ENCODE data around the gene CDH11.

CDH11 gene, protein sequence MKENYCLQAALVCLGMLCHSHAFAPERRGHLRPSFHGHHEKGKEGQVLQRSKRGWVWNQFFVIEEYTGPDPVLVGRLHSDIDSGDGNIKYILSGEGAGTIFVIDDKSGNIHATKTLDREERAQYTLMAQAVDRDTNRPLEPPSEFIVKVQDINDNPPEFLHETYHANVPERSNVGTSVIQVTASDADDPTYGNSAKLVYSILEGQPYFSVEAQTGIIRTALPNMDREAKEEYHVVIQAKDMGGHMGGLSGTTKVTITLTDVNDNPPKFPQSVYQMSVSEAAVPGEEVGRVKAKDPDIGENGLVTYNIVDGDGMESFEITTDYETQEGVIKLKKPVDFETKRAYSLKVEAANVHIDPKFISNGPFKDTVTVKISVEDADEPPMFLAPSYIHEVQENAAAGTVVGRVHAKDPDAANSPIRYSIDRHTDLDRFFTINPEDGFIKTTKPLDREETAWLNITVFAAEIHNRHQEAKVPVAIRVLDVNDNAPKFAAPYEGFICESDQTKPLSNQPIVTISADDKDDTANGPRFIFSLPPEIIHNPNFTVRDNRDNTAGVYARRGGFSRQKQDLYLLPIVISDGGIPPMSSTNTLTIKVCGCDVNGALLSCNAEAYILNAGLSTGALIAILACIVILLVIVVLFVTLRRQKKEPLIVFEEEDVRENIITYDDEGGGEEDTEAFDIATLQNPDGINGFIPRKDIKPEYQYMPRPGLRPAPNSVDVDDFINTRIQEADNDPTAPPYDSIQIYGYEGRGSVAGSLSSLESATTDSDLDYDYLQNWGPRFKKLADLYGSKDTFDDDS

GRCh38 chr16:65121870-65122723, at the start of gene CDH11:
Gene CDH11, minus strand, starts transcription at chr16:65122063. Its CDS starts 117,194 bp downstream, at chr16:65004869.
- no peak for DNase-seq

- no peak for DNase-seq
These were observed 32.5 kb upstream of the CDH11 start for GRCh38 chr16:65154321-65154720.

DNA sequence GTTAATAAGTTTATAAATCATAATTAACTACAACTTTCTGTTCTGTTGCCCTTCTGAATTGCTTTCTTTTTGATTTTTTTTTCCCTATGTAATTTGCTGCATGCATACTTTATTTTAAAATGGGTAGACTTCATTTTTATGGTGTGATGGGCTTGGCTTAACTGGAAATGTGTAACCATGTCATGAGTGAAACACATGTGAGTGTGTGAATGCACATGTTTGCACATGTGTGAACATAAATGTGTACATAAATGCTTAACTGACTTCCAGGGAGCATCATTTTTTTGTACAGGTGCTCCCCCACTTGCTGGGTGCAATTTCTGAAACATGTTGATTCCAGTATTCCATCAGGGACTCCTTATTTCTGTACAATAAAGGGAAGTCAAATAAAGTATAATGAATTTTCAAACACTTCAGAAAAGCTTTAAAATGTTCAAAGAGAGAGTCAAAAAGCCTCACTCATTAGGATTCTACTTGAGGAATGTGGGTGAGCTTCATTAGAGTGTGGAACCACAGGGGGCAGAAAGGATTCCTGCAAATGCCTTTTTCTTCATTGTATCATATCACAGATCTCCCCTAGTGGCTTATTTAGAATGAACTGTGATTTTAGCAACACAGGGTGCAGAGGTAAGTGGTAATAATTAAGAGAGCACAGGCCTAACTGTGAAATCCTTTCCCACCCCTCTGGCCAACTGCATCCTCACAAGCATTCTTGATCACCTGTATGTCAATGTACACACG, 31.7 kb upstream of the CDH11 start:
- no peak for DNase-seq

DNA sequence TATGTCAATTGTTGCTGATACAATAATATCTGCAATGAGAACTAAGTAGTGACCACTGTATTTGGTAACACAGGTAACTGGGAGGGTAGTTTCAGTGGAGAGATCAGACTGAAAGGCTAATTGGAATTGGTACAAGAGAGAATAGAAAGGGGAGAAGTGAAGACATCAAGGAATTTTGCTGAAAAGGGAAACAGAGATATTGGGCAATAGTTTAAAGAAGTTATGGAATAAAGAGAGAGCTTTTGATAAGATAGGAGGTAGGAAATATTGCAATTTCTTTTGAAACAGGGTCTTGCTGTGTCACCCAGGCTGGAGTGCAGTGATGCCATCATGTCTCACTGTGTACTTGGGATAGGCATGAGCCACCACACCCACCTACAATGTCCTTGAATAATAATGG, 26.9 kb upstream of the CDH11 start:
- DNase-seq = no peak

DNA sequence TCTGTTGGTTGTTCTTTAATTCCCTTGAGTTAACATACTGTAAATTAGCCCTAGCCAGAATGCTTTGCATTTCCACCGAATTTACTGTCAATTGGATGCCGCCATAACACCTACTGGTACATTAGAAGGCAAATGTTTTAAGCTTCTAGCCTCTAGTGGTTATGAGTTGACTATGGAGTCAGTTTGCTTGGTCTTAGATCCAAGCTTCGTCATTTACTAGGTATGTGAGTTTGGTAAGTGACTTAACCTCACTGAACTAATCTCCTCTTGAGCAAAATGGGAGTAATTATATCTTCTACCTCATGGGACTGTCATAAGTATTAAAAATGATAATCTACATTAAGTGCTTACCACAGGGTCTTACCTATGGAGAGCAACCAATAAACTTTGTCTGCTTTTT, 20.4 kb upstream of the CDH11 start:
- DNase-seq = no peak

DNA sequence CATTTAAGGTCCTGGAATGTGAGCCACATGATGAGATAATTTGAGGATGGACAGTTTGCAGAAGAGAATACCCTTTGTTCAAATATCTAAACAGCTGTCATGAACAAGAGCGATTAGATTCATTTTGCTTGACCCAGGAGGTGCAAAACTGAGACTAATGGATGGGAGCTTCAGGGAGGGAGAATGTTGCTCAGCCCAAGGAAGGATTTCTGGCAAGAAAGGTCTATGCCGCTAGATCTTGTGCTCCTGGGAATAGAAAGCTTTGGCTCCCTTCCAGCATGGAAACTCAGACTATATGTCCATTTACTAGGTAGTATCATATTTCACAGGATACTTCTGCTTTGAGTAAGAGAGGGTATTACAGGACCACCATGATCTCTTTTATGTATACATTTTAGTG, 14.8 kb upstream of the CDH11 start:
- DNase-seq = no peak

- DNase-seq = no peak
These were observed 5.2 kb upstream of the CDH11 start for GRCh38 chr16:65126845-65127624.

DNA sequence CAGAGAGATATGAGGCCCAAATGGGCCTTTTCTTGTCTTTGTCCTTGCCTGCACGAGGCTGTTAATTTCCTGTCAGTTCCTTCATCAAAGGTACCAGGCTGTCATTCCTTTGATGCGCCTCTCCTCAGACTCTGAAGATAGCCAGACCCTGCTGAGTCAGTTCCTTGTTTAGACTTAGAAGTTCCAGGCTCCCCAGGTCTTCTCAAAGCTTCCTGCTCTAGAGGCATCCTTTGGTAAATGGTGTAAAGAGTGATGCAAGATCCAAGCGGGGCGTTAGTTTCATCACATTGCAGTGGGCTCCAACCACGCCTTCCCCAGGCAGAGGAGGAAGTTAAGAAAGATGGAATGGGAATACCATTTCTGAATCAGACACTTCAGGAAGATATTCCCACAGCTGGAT, 4.0 kb upstream of the CDH11 start:
- DNase-seq = no peak

DNA sequence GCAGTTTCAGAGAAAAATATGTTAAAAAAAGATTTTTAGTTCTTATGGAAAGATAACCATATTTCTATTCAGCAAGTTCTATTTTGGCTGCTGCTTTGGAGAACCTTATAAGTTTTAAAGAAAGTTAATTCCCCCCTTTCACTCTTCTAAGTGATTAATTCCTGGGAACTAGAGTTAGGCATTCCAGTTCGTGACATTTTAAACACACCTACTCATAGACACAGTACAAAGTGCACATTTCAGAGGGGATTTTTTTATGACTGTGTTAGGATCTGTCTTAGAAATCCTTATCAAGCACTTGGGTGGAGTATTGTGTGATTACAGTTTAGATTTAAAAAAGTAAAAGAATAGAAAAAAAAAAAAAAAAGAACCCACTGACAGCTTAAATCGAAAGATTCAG, 3.5 kb upstream of the CDH11 start:
- DNase-seq = no peak

GRCh38 chr16:65124596-65124995, 2.7 kb upstream of the CDH11 start:
- no peak for DNase-seq

DNA sequence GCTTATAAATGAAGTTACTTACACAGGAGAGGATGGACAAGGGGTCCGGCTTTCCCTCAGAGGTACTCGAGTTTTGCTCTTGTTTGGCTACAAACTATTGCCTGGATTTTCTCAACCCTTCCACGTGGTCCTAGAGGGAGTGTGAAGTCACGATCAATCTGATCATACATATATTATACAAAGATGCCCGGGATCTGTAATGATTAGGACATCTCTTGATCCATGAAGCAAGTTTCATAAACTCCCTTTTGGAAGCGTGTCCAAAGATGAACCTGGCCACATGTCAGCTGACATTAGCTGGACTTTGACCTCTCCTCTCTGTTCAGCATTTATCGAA, 2.3 kb upstream of the CDH11 start:
- DNase-seq = no peak

DNA sequence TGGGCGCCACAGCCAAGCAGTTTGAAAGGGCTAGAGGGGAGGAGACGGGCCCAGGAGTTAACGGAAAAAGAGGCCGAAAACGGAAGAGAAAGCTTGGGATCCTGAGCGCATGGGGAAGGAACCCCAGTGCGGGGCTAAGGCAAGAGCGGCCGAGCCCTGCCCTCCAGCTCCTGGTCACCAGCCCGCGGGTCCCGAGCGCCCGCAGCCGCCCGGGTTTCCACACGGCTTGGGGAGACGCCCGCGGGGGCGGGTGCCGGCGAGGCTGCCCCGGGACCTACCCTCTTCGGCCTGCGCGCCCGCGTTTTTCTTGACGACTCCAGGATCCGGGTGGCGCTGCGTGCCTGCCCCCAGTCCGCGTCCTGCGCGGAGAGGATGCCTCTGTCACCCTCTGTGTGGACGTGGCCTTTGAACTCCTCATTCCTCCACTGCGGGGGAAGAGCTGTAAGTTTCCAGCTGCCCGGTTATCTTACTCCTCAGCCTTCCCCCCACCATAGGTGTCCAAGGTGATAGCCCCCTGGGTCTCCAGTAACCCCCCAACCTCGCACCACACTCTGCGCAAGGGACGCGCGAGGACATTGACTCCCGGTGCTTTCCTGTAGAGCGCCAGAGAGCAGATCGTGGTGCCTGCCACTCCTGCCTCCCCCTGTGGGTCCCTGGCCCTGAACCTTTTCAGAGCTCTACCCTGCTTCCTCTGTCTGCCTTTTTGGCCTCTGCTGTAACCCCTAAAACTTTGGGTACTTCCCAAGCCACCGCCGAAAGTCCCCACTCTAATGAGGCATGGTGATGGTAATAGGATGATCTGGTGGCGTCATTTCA, 1.7 kb upstream of the CDH11 start:
- DNase-seq = no peak

DNA sequence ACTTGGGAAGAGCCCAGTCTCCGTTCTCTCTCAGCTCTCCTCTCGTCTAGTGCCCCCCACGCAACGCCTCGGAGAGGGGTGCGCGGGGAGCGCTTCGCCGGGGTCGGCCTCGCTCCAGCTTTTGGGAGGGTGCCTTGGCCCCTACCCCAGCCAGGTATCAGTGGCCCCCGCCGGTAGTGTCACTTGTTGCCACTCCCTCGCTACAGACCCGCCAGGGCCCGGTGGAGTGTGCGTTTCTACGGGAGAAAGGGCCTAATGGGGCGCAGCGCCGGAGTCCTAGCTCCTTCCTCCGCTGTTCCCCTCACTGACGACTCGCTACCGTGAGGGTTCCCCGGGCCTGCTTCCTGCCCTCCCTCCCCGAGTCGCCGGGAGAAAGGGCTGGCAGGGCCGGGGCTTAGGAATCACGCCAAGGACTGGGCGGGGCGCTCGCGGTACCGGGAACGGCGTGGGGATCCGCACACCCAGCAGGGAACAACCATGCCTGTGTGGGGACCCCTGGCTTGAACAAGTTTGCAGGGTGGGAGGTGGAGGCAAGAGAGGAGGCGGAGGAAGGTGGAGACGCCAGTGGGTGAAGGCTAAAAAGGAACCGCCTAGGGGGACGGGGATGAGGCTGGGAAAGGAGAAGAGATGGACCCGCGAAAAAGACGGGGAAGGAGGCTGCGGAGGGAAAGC, 997 bp upstream of the CDH11 start:
- DNase-seq = no peak

DNA sequence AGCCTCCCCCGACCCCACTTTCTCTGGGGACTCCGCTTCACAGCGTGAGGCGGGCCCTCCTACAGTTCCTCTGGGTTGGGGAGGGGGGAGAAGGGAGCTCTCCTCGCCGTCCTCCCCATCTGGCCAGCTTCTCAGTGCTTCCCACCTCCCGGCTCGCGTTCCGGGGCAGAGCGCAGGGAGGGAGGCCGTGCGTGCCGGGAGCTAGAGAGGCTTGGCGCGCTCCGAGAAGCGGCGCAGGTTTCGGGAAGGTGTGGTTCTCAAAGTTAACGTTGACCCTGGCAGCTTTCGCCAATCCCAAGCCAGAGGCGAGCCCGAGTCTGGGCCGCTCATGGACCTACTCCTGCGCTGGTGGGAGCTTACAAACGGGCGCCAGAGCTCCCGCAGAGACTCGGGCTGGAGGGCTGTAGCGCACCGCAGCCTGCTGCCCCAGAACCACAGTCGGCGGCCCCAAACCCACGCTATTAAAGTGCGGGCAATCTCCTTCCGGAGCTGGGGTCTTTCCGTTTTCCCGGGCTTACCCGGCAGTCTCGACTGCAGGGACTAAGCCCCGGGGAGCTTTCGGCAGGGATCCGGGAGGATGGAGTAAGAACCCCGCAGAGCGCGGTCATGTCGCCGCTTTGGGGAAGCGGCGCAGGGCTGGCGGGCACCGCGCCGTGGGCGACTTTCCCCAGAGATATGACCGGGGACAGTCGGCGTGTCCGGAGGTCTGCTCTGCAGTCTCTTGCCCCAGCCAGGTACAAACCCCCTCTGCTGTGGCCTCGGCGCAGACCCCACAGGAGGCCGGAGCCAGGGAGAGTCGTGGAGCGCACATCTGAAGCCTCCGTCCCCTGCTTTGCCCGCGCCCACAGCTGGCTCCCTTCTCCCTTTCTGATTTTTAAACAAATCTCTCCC, 787 bp downstream of the CDH11 start:
- no peak for DNase-seq

GRCh38 chr16:65120461-65120830, 1.4 kb downstream of the CDH11 start:
- DNase-seq = no peak

GRCh38 chr16:65119901-65120401, 1.9 kb downstream of the CDH11 start:
- DNase-seq = no peak

DNA sequence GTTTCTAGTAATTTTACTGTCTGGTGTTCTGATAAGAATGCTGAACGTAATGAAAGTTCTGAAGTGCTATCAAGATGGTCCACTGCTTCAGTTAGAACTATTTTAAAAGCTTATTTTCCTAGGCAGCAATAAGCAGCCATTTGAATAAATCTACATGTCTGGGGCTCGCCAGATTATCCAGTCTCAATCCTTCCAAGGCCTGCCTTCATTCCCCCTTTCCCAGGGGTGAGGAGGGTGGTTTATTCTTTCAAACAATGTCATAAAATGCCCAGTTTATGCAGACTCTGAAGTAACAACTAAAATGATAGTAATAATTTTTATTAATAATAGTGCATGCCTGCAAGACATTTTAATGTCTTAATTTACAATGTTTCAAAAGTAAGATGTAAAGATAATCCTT, 2.4 kb downstream of the CDH11 start:
- DNase-seq = no peak

- DNase-seq = no peak
These were observed 3.0 kb downstream of the CDH11 start for GRCh38 chr16:65118871-65119270.

DNA sequence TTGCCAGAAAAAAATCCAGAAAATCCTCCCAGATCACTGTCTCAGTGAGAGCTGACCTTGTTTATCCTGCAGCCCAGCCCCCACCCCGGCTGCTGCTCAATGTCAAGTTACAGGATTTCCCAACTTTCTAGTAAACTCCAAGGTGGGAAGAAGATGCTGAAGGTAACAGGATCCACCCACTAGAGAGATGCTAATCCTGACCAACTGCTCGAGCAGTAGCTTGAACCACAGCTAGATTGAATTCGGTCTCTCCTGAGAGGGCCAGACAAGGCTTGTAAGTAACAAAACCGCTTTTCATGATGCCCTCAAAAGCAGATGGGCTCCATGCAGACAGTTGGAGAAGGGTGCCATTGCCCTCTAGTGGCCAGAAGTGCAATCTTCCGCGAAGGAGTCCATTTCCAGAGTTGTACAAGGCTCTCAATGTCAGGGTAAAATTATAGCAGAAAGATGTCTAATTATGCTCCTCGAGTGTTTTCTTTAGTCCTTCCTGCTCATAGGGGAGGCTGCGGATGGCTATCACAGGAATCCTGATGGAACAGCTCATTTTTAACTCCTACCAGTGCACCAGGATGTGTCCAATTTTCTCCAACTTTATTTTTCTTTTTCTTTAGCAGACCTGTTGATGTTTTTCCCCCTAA, 3.9 kb downstream of the CDH11 start:
- peak; percentile 23 for DNase-seq

Measured in CD4-positive, alpha-beta T cell treated with Interleukin-12 subunit alpha and Interleukin-12 subunit beta, for 1 hour (primary cell).